Keratinocyte (primary cell): ENCODE data around the gene C12orf50. TPM values are rescaled to one million over a fixed set of nuclear protein-coding genes. Genes with fewer than 3 reads are reported as not detected.

Experiments used
- DNase-seq: peaks from one replicate; pipeline ENCODE4 v3.0.0-alpha.2; 2011; ENCODE audit warnings: low read depth, missing footprints, low spot score
- FAIRE-seq: peaks from 2 replicates; lab custom pipeline; 2011; peaks lifted over from hg19 to GRCh38; lab: Jason Lieb, UNC
- H2AFZ ChIP-seq: 2 replicates; pipeline ENCODE4 v1.6.0; 2012; ENCODE audit warnings: low read length, control low read depth, inconsistent platforms; ENCODE audit not compliant: control insufficient read depth
- H3K27ac ChIP-seq: 2 replicates; pipeline ENCODE4 v1.5.1; 2011; ENCODE audit warnings: low read length; ENCODE audit not compliant: control insufficient read depth, insufficient read depth
- H3K27me3 ChIP-seq: 3 replicates; pipeline ENCODE4 v1.6.0; 2011; ENCODE audit warnings: low read length; ENCODE audit not compliant: control insufficient read depth, insufficient read depth; ENCODE audit errors: extremely low read depth
- H3K36me3 ChIP-seq, 2 experiments: 2 replicates in 1 of 2; 3 replicates in 1 of 2; pipeline ENCODE4 v1.5.1; 2011; ENCODE audit warnings: low read length in 2 of 2, mild to moderate bottlenecking in 1 of 2; ENCODE audit not compliant: control insufficient read depth in 2 of 2, insufficient read depth in 2 of 2; ENCODE audit errors: extremely low read depth in 1 of 2
- H3K4me1 ChIP-seq: 3 replicates; pipeline ENCODE4 v1.5.1; 2011; ENCODE audit warnings: low read length; ENCODE audit not compliant: control insufficient read depth, insufficient read depth; ENCODE audit errors: extremely low read depth
- H3K4me2 ChIP-seq: 3 replicates; pipeline ENCODE4 v1.6.0; 2011; ENCODE audit warnings: low read depth, low read length; ENCODE audit not compliant: control insufficient read depth, insufficient read depth; ENCODE audit errors: extremely low read depth
- H3K4me3 ChIP-seq, 3 experiments: fragments of 200-600 bp in 1 of 3; sonication (generic) in 1 of 3; 2 replicates in 2 of 3; 3 replicates in 1 of 3; pipeline ENCODE4 v1.5.1; 2011 to 2016; ENCODE audit warnings: low read length in 3 of 3, mild to moderate bottlenecking in 3 of 3, control low read depth in 2 of 3, inconsistent platforms in 1 of 3, low read depth in 1 of 3, mixed read lengths in 1 of 3, mixed run types in 1 of 3, moderate library complexity in 1 of 3; ENCODE audit not compliant: control insufficient read depth in 2 of 3, insufficient read depth in 2 of 3; ENCODE audit errors: extremely low read depth in 1 of 3
- H3K79me2 ChIP-seq: 2 replicates; pipeline ENCODE4 v1.6.0; 2012; ENCODE audit warnings: low read length; ENCODE audit not compliant: control insufficient read depth, insufficient read depth
- H3K9ac ChIP-seq: 3 replicates; pipeline ENCODE4 v1.6.0; 2011; ENCODE audit warnings: low read length; ENCODE audit not compliant: control insufficient read depth, insufficient read depth; ENCODE audit errors: extremely low read depth
- H3K9me1 ChIP-seq: 3 replicates; pipeline ENCODE4 v1.6.0; 2011; ENCODE audit warnings: low read length; ENCODE audit not compliant: control insufficient read depth, insufficient read depth; ENCODE audit errors: extremely low read depth
- H3K9me3 ChIP-seq: 2 replicates; pipeline ENCODE4 v1.5.1; 2012; ENCODE audit warnings: low read depth, low read length; ENCODE audit not compliant: control insufficient read depth
- H4K20me1 ChIP-seq: 3 replicates; pipeline ENCODE4 v1.6.0; 2011; ENCODE audit warnings: low read length; ENCODE audit not compliant: control insufficient read depth, insufficient read depth; ENCODE audit errors: extremely low read depth
- EZH2 ChIP-seq: IDR thresholded peaks from one replicate; pipeline ENCODE4 v1.6.1; 2012; ENCODE audit warnings: inconsistent platforms, mild to moderate bottlenecking, low read length, moderate library complexity
- dilution Hi-C: fragments of 300-500 bp; cut with MboI; formaldehyde crosslinking; loops from one replicate; pipeline ENCODE4 v1.7.0; 2020; ENCODE audit warnings: low sequenced_read_pairs; ENCODE audit not compliant: extremely low pct_ligation_motif_present
- polyA plus RNA-seq, 5 experiments: library from polyadenylated mRNA; depleted of rRNA in 3 of 5; stranded (reverse) in 3 of 5; stranded (forward) in 1 of 5; unstranded in 1 of 5; fragments of >200 nt; gene quantifications; 1 replicate in 1 of 5; 2 replicates in 3 of 5; 3 replicates in 1 of 5; pipeline versions ENCODE4 v1.2.1 to v1.2.3, GENCODE V29; 2011 to 2012; ENCODE audit warnings: missing spikeins in 2 of 5, low read depth in 1 of 5, low replicate concordance in 1 of 5
- TF ChIP-seq, protein P1 (sequence below), 3 experiments: IDR thresholded peaks in 1 of 3; conservative IDR thresholded peaks in 1 of 3; optimal IDR thresholded peaks in 1 of 3; 2 replicates in 2 of 3; 3 replicates in 1 of 3; pipeline versions ENCODE3 to v1.5.1; 2011; ENCODE audit warnings: low read length in 3 of 3, mild to moderate bottlenecking in 3 of 3, moderate library complexity in 2 of 3, control low read depth in 1 of 3, inconsistent platforms in 1 of 3; ENCODE audit not compliant: insufficient read depth in 2 of 3; ENCODE audit errors: extremely low read depth in 1 of 3

Gene C12orf50
- polyA plus RNA-seq, 1 donor (not counting 4 experiments of a cell fraction or from before 2014, with no cell fraction given): not detected

DNA sequence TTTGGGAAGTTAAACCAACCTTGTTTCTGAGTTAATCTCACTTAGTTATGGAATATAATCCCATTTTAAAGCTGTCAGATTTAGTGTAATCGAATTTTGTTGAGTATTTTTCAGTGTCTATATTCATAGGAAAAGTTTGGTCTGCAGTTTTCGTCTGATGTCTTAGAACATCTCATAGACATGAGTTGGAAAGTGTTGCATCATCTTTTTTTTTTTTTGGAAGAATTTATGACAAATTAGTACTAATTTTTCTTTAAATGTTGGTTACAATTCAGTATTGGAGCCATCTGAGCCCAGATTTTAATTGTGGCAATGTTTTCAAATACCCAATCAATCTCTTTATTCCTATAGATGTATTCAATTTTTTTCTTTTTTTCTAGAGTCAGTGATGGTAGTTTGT, 27.9 kb downstream of the C12orf50 start:
- H3K9me3 ChIP-seq: no peaks in the 10 kb centered on the region
- TF ChIP-seq, protein P1, sequence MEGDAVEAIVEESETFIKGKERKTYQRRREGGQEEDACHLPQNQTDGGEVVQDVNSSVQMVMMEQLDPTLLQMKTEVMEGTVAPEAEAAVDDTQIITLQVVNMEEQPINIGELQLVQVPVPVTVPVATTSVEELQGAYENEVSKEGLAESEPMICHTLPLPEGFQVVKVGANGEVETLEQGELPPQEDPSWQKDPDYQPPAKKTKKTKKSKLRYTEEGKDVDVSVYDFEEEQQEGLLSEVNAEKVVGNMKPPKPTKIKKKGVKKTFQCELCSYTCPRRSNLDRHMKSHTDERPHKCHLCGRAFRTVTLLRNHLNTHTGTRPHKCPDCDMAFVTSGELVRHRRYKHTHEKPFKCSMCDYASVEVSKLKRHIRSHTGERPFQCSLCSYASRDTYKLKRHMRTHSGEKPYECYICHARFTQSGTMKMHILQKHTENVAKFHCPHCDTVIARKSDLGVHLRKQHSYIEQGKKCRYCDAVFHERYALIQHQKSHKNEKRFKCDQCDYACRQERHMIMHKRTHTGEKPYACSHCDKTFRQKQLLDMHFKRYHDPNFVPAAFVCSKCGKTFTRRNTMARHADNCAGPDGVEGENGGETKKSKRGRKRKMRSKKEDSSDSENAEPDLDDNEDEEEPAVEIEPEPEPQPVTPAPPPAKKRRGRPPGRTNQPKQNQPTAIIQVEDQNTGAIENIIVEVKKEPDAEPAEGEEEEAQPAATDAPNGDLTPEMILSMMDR (optimal IDR thresholded peaks at IDR 0.05 in 1 of 3, IDR thresholded peaks at IDR 0.05 in 1 of 3, conservative IDR thresholded peaks at IDR 0.05 in 1 of 3; ENCODE audit: extremely low read depth in 1 of 3, insufficient read depth in 2 of 3, low read length in 3 of 3): no peak
- no peak for TF ChIP-seq EZH2
- H3K27ac ChIP-seq: no peak overlapping the region
- dilution Hi-C loops: no loop called here
- no peaks in the 10 kb centered on the region for H3K4me1 ChIP-seq
- no peak for FAIRE-seq
- no peak for DNase-seq
- H3K4me3 ChIP-seq: no peak overlapping the region
- no peaks in the 10 kb centered on the region for H4K20me1 ChIP-seq
- H3K9me1 ChIP-seq: no peaks in the 10 kb centered on the region
- peaks cover 4% of the 10 kb centered on the region for H3K27me3 ChIP-seq
- H3K79me2 ChIP-seq: no peaks in the 10 kb centered on the region
- H3K9ac ChIP-seq: no peak overlapping the region
- no peak overlapping the region for H2AFZ ChIP-seq
- no peak overlapping the region for H3K4me2 ChIP-seq
- H3K36me3 ChIP-seq: no peaks in the 10 kb centered on the region

DNA sequence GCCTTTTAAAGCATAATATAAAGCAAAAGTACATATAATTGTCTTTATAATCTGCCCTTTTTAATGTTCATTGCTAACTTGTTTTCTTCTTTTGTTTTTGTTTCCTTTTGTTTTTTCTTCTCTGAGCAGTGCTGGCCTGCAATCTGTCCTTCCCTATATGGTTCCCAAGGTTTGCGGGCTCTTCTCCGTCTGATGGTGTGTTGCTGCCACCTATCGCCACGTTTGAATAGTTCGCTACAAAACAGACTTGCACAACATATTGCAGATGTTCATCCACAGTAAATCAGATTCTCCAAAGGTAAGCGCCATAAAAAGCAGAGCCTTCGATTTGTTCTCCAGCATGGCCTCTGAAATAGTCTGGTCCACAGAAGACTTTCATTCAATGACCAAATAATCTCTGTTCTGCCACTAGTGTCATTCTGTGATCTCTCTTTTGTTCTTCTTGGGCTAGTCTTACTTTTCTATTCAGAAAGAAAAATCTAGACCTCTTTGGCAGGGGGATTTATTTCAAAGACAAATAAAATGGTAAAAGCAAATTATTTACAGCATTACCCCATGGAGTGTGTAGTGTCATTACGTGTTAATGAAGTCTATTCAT, 33.5 kb downstream of the C12orf50 start:
- dilution Hi-C loops: no loop called here
- Histone ChIP-seq H3K4me2 (no peak overlapping the region), H3K79me2 (no peaks in the 10 kb centered on the region)

More for the DNA sequence above, 33.5 kb downstream of the C12orf50 start:
- DNase-seq: peak; percentile 9
- peak; percentile 92 for FAIRE-seq
- Histone ChIP-seq H3K27me3 (peaks cover 4% of the 10 kb centered on the region), H4K20me1 (no peaks in the 10 kb centered on the region), H3K27ac (no peak overlapping the region), H3K9me3 (no peaks in the 10 kb centered on the region), H2AFZ (no peak overlapping the region), H3K36me3 (no peaks in the 10 kb centered on the region), H3K4me3 (no peak overlapping the region), H3K4me1 (no peaks in the 10 kb centered on the region), H3K9me1 (no peaks in the 10 kb centered on the region), H3K9ac (no peak overlapping the region)
- TF ChIP-seq, protein P1 (optimal IDR thresholded peaks at IDR 0.05 in 1 of 3, IDR thresholded peaks at IDR 0.05 in 1 of 3, conservative IDR thresholded peaks at IDR 0.05 in 1 of 3; ENCODE audit: extremely low read depth in 1 of 3, insufficient read depth in 2 of 3, low read length in 3 of 3): peak; percentile 68 to 86 (median 85)
- no peak for TF ChIP-seq EZH2
